ENCODE data around the gene SNPH. TPM values are rescaled to one million over a fixed set of nuclear protein-coding genes. Genes with fewer than 3 reads are reported as not detected.

The SNPH gene
- total and polyA plus RNA-seq, 2 of the 8 experiments (the other 6 are each of a cell fraction or from before 2014, with no cell fraction given) = 0.98 to 4.9 TPM

DNA sequence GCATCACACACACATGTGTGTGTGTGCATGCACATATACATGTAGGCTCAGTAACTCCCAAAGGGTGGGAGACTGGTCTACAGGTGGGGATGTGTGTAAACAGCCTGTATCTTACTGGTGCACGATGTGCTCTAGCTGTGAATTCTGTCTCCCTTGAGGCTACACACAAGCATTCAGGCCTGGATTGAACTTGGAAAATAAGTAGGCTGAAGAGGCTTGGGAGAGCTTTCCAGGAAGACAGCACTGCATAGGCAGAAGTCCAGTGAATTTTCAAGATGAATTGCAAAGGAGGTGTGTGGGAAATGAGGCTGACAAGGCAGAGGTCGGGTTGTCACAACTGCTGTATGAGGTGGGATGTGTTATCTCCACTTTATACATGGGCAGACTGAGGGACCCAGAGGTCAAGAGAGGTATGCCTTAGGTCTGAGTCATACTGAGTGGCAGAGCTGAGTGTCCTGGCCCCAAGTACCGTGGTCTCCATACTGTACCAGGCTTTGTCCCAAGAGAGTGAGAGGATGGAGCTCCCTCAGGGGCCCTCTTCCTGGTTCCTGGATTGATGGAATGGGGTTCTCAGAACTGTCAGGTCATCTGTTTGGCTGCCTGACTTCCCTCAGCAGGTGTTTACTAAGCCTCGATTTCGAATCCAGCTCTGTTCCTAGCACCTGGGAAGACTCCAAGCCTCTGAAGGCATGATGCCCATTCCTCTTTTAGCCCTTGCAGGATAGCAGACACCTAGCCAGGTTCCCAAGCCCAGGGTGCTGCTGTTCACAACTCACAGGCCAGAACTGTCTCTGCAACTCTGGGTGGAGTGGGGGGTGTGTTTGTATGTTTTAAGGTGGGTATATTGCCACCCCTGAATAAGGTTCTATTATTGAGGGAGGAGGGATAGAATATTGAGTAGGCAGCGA is 14.4 kb downstream of the SNPH start:
- H2AFZ ChIP-seq (ENCODE audit: low read length) = no peak overlapping the region
- H3K27ac ChIP-seq (ENCODE audit: low read depth, low read length) = no peak overlapping the region
- H4K91ac ChIP-seq (replicated peaks; ENCODE audit: insufficient read length, low read length) = no peak overlapping the region
- DNase-seq (ENCODE audit: low read depth in 1 of 2, low spot score in 2 of 2) = peak in 1 of 2 experiments; percentile 28
- H4K20me1 ChIP-seq (replicated peaks in 1 of 2; ENCODE audit: control insufficient read depth in 1 of 2, insufficient read depth in 2 of 2, low read length in 2 of 2) = peaks cover 0 to 9% of the 10 kb centered on the region in 2 experiments
- H3K4me1 ChIP-seq (replicated peaks in 1 of 4; ENCODE audit: control insufficient read depth in 3 of 4, insufficient read depth in 4 of 4, low read length in 3 of 4) = no peaks in the 10 kb centered on the region
- H3K9ac ChIP-seq (replicated peaks in 1 of 4; ENCODE audit: extremely low read depth in 1 of 4, low read depth in 3 of 4, low read length in 3 of 4) = no peak overlapping the region
- ChIA-PET CTCF (ENCODE audit: partially characterized antibody) (interaction anchor here (0.6 to 2.4 kb wide), 11 partner anchors 10 to 462 kb away, joined by 3 to 7 read pairs (median 3); no protein-coding TSS in a partner anchor), POLR2A (ENCODE audit: partially characterized antibody) (interaction anchor here (1.0 kb wide), 1 partner anchor 25 kb away, joined by 3 read pairs; no protein-coding TSS in a partner anchor)
- H3K4ac ChIP-seq (replicated peaks; ENCODE audit: insufficient read length, low read depth, low read length) = no peak overlapping the region
- no peak overlapping the region for H2BK5ac ChIP-seq (ENCODE audit: low read depth, low read length)
- no peak overlapping the region for H2BK20ac ChIP-seq (ENCODE audit: low read length)
- no peaks in the 10 kb centered on the region; a peak in 1 of 8 replicates for H3K36me3 ChIP-seq (ENCODE audit: control insufficient read depth in 2 of 4, insufficient read depth in 4 of 4, low read length in 3 of 4)
- H3K23me2 ChIP-seq (ENCODE audit: low read depth, low read length) = peaks cover 10% of the 10 kb centered on the region; the same call in 1 of the 2 replicates
- no peak overlapping the region for H2AK5ac ChIP-seq (ENCODE audit: low read depth, low read length)
- no peak overlapping the region for H2BK12ac ChIP-seq (ENCODE audit: low read depth, low read length)
- H3K56ac ChIP-seq (replicated peaks; ENCODE audit: insufficient read length, low read depth, low read length) = no peak overlapping the region
- H3K14ac ChIP-seq (ENCODE audit: insufficient read length) = no peak overlapping the region
- H2BK15ac ChIP-seq (ENCODE audit: low read length) = no peak overlapping the region
- H3K79me2 ChIP-seq (ENCODE audit: control insufficient read depth in 1 of 2, insufficient read depth in 2 of 2, low read length in 2 of 2) = no peaks in the 10 kb centered on the region
- H2BK120ac ChIP-seq (replicated peaks; ENCODE audit: low read depth, low read length) = no peak overlapping the region
- no peak for FAIRE-seq
- H3K23ac ChIP-seq (ENCODE audit: insufficient read length) = no peak overlapping the region
- no peaks in the 10 kb centered on the region; the same call in 1 of the 2 replicates for H3K79me1 ChIP-seq (ENCODE audit: low read depth, low read length)
- no peak overlapping the region for H4K5ac ChIP-seq (ENCODE audit: insufficient read length, low read depth, low read length)
- H3K9me3 ChIP-seq (ENCODE audit: insufficient read depth in 2 of 2, low read depth in 1 of 2, low read length in 1 of 2) = no peaks in the 10 kb centered on the region
- H4K8ac ChIP-seq (ENCODE audit: extremely low read depth, insufficient read depth, low read length) = no peak overlapping the region
- H3K4me2 ChIP-seq (ENCODE audit: insufficient read depth in 1 of 2, low read depth in 2 of 2, low read length in 2 of 2) = no peak overlapping the region
- no peaks in the 10 kb centered on the region for H3K27me3 ChIP-seq (replicated peaks in 1 of 4; ENCODE audit: control insufficient read depth in 3 of 4, extremely low read depth in 1 of 4, insufficient read depth in 3 of 4, low read length in 3 of 4)
- H3K18ac ChIP-seq (ENCODE audit: extremely low read depth, low read length) = no peak overlapping the region
- 84% methylated on average over 6 of the region's 6 CpGs; no CpG with 5 or more reads in 1 of the 2 experiments for WGBS, 2 experiments (ENCODE audit: extremely low coverage in 1 of 2, insufficient coverage in 1 of 2, insufficient read length in 1 of 2, insufficient replicate concordance in 2 of 2, low coverage in 1 of 2, low lambda C conversion rate in 2 of 2, missing lambda C conversion rate in 1 of 2)
- no peak overlapping the region for H3K4me3 ChIP-seq (ENCODE audit: extremely low read depth in 1 of 4, insufficient read depth in 2 of 4, low read depth in 3 of 4, low read length in 4 of 4)
- TF ChIP-seq, protein P1, sequence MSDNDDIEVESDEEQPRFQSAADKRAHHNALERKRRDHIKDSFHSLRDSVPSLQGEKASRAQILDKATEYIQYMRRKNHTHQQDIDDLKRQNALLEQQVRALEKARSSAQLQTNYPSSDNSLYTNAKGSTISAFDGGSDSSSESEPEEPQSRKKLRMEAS (IDR thresholded peaks at IDR 0.05) = no peak

All from H1 (cell line).